CD14-positive monocyte (primary cell): ENCODE measurements around the gene HNF1B. TPM values are rescaled to one million over a fixed set of nuclear protein-coding genes. Genes with fewer than 3 reads are reported as not detected.
A peak's percentile ranks its signal among the peaks of the same experiment; 100 is the strongest.

Experiments
- DNase-seq, 3 donors: peaks; one replicate each; pipeline ENCODE4 v3.0.0-alpha.2; 2011 to 2022
- H2AFZ ChIP-seq: 2 replicates; pipeline ENCODE4 v1.6.0; 2012; ENCODE audit warnings: mild to moderate bottlenecking, low read depth, low read length, inconsistent platforms; ENCODE audit not compliant: insufficient read depth, poor library complexity, severe bottlenecking
- H3K27ac ChIP-seq, 2 donors: 1 replicate in 1 of 2; 2 replicates in 1 of 2; pipeline ENCODE4 v1.5.1; 2012 to 2013; ENCODE audit warnings: low read length in 2 of 2, control low read depth in 1 of 2, inconsistent platforms in 1 of 2, low read depth in 1 of 2, mild to moderate bottlenecking in 1 of 2
- H3K27me3 ChIP-seq, 2 donors: one replicate each; pipeline versions ENCODE4 v1.6.0 to v1.6.1; 2011 to 2013; ENCODE audit warnings: low read length in 2 of 2; ENCODE audit not compliant: control insufficient read depth in 2 of 2, insufficient read depth in 2 of 2
- H3K36me3 ChIP-seq, 2 donors: replicated peaks in 1 of 2; 1 replicate in 1 of 2; 2 replicates in 1 of 2; pipeline versions ENCODE4 v1.5.1 to v1.6.1; 2012 to 2013; ENCODE audit warnings: low read length in 2 of 2, control low read depth in 1 of 2, inconsistent platforms in 1 of 2, mild to moderate bottlenecking in 1 of 2; ENCODE audit not compliant: insufficient read depth in 2 of 2, control insufficient read depth in 1 of 2
- H3K4me1 ChIP-seq, 2 donors: 1 replicate in 1 of 2; 2 replicates in 1 of 2; pipeline versions ENCODE4 v1.5.1 to v1.6.1; 2012 to 2013; ENCODE audit warnings: low read length in 2 of 2, control low read depth in 1 of 2, inconsistent platforms in 1 of 2, mild to moderate bottlenecking in 1 of 2, moderate library complexity in 1 of 2; ENCODE audit not compliant: insufficient read depth in 2 of 2, control insufficient read depth in 1 of 2
- H3K4me2 ChIP-seq: replicated peaks from 2 replicates; pipeline ENCODE3; 2012; ENCODE audit warnings: low read length, moderate library complexity, mild to moderate bottlenecking; ENCODE audit not compliant: poor library complexity, severe bottlenecking; ENCODE audit errors: extremely low read depth
- H3K4me3 ChIP-seq, 3 experiments: fragments of 200-600 bp in 1 of 3; sonication (generic) in 1 of 3; replicated peaks in 1 of 3; 1 replicate in 2 of 3; 2 replicates in 1 of 3; pipeline ENCODE4 v1.5.1; 2011 to 2013; ENCODE audit warnings: low read length in 3 of 3, mild to moderate bottlenecking in 3 of 3, control low read depth in 2 of 3, low read depth in 2 of 3, inconsistent platforms in 1 of 3, moderate library complexity in 1 of 3
- H3K79me2 ChIP-seq: 2 replicates; pipeline ENCODE4 v1.6.0; 2012; ENCODE audit warnings: mild to moderate bottlenecking, control low read depth, inconsistent platforms, low read length, moderate library complexity; ENCODE audit not compliant: insufficient read depth
- H3K9ac ChIP-seq: 2 replicates; pipeline ENCODE4 v1.6.0; 2017; ENCODE audit warnings: low read length, mild to moderate bottlenecking; ENCODE audit not compliant: insufficient read depth, poor library complexity, severe bottlenecking
- H3K9me3 ChIP-seq, 2 donors: replicated peaks in 1 of 2; 1 replicate in 1 of 2; 2 replicates in 1 of 2; pipeline versions ENCODE4 v1.5.1 to v1.6.1; 2012 to 2013; ENCODE audit warnings: low read length in 2 of 2, control low read depth in 1 of 2; ENCODE audit not compliant: control insufficient read depth in 1 of 2, insufficient read depth in 1 of 2
- H4K20me1 ChIP-seq: 2 replicates; pipeline ENCODE4 v1.6.0; 2012; ENCODE audit warnings: mild to moderate bottlenecking, low read length, control low read depth, moderate library complexity; ENCODE audit not compliant: insufficient read depth
- H3K27ac Mint-ChIP-seq, 7 donors: one replicate each; pipeline ENCODE4 v1.8.0; 2020; ENCODE audit warnings: mild to moderate bottlenecking in 7 of 7, mixed read lengths in 7 of 7, moderate library complexity in 6 of 7, inconsistent platforms in 2 of 7
- H3K27me3 Mint-ChIP-seq, 3 donors: one replicate each; pipeline ENCODE4 v1.8.0; 2021 to 2022; ENCODE audit warnings: low read depth in 3 of 3, mild to moderate bottlenecking in 3 of 3, mixed read lengths in 3 of 3, moderate library complexity in 3 of 3, inconsistent platforms in 1 of 3
- H3K36me3 Mint-ChIP-seq, 2 donors: one replicate each; pipeline ENCODE4 v1.8.0; 2020; ENCODE audit warnings: mixed read lengths in 2 of 2, inconsistent platforms in 1 of 2, mild to moderate bottlenecking in 1 of 2
- H3K4me1 Mint-ChIP-seq: one replicate; pipeline ENCODE4 v1.8.0; 2020; ENCODE audit warnings: mild to moderate bottlenecking, mixed read lengths
- H3K4me3 Mint-ChIP-seq, 2 donors: one replicate each; pipeline ENCODE4 v1.8.0; 2020; ENCODE audit warnings: mild to moderate bottlenecking in 2 of 2, mixed read lengths in 2 of 2, moderate library complexity in 1 of 2
- H3K9me3 Mint-ChIP-seq, 7 donors: one replicate each; pipeline ENCODE4 v1.8.0; 2020 to 2022; ENCODE audit warnings: mixed read lengths in 7 of 7, mild to moderate bottlenecking in 6 of 7, moderate library complexity in 6 of 7, inconsistent platforms in 2 of 7
- CTCF ChIP-seq: fragments of 200-600 bp; IDR thresholded peaks from one replicate; pipeline ENCODE4 v1.8.0; 2022; ENCODE audit warnings: antibody characterized with exemption, mild to moderate bottlenecking
- WGBS: methylation state at CpG from one replicate; pipeline ENCODE4 v1.1.5; 2013; ENCODE audit warnings: missing lambda C conversion rate; ENCODE audit not compliant: insufficient coverage; 5-methylcytosine and 5-hydroxymethylcytosine counted together
- intact Hi-C, 2 donors: fragments of 100-400 bp; cut with micrococcal nuclease; formaldehyde crosslinking; loops; one replicate each; pipeline versions ENCODE4 v1.15.0 to v1.15.1; 2023
- polyA plus RNA-seq, 3 donors: library from polyadenylated mRNA; depleted of rRNA in 1 of 3; unstranded in 2 of 3; stranded (reverse) in 1 of 3; fragments of 300-500 nt in 2 of 3; fragments of >200 nt in 1 of 3; fragmentation: Illumina TruSeq in 2 of 3; gene quantifications; 1 replicate in 2 of 3; 2 replicates in 1 of 3; pipeline ENCODE4 v1.2.3, GENCODE V29; 2012 to 2021

HNF1B gene
- polyA plus RNA-seq, 3 donors: not detected

GRCh38 chr17:37744633-37744927, 279 bp downstream of the HNF1B start:
- TF ChIP-seq CTCF: no peak
- H4K20me1 ChIP-seq: no peaks in the 10 kb centered on the region
- H3K9ac ChIP-seq: no peak overlapping the region
- H3K4me2 ChIP-seq: peak overlapping the region; percentile 65
- Mint-ChIP-seq H3K36me3 (peaks cover 2 to 3% of the 10 kb centered on the region in 2 donors), H3K4me1 (peaks cover 34% of the 10 kb centered on the region), H3K27me3 (peaks cover 86 to 89% (median 87%) of the 10 kb centered on the region in 3 donors), H3K9me3 (peaks cover 0 to 30% (median 7%) of the 10 kb centered on the region in 7 donors), H3K27ac (no peak overlapping the region), H3K4me3 (peak overlapping the region in 1 of 2 donors; percentile 76)
- DNase-seq: no peak
- peaks cover 81 to 94% of the 10 kb centered on the region in 2 donors for H3K27me3 ChIP-seq
- no peak overlapping the region for H2AFZ ChIP-seq
- H3K36me3 ChIP-seq: no peaks in the 10 kb centered on the region
- H3K4me1 ChIP-seq: peaks cover 35 to 42% of the 10 kb centered on the region in 2 donors
- H3K4me3 ChIP-seq: peak overlapping the region in 1 of 3 experiments; percentile 25
- intact Hi-C loops: no loop called here
- H3K27ac ChIP-seq: no peak overlapping the region
- peaks cover 0 to 29% of the 10 kb centered on the region in 2 donors for H3K9me3 ChIP-seq
- WGBS: 6% methylated on average over 16 of the region's 21 CpGs
- no peaks in the 10 kb centered on the region for H3K79me2 ChIP-seq

GRCh38 chr17:37743875-37744632, 805 bp downstream of the HNF1B start:
- H3K27me3 ChIP-seq: peaks cover 86 to 97% of the 10 kb centered on the region in 2 donors
- DNase-seq: no peak
- H2AFZ ChIP-seq: peak overlapping the region; percentile 18
- H3K27me3 Mint-ChIP-seq: peaks cover 91 to 94% (median 92%) of the 10 kb centered on the region in 3 donors
- H3K79me2 ChIP-seq: no peaks in the 10 kb centered on the region
- no peak for TF ChIP-seq CTCF
- peak overlapping the region in 1 of 3 experiments; percentile 38 for H3K4me3 ChIP-seq
- H3K4me1 Mint-ChIP-seq: peaks cover 34% of the 10 kb centered on the region
- peak overlapping the region; percentile 65 for H3K4me2 ChIP-seq
- peak overlapping the region; percentile 24 to 78 for H3K4me3 Mint-ChIP-seq
- H3K36me3 ChIP-seq: no peaks in the 10 kb centered on the region
- H3K27ac Mint-ChIP-seq: no peak overlapping the region
- H4K20me1 ChIP-seq: no peaks in the 10 kb centered on the region
- intact Hi-C loops: no loop called here
- H3K9me3 ChIP-seq: peaks cover 0 to 33% of the 10 kb centered on the region in 2 donors
- H3K9ac ChIP-seq: no peak overlapping the region
- peaks cover 0 to 30% (median 7%) of the 10 kb centered on the region in 7 donors for H3K9me3 Mint-ChIP-seq
- WGBS: 4% methylated on average over 60 of the region's 61 CpGs
- peaks cover 2 to 5% of the 10 kb centered on the region in 2 donors for H3K36me3 Mint-ChIP-seq
- H3K27ac ChIP-seq: no peak overlapping the region
- peaks cover 35 to 42% of the 10 kb centered on the region in 2 donors for H3K4me1 ChIP-seq
